Measurements from ENCODE around the gene MICAL3. TPM values are rescaled to one million over a fixed set of nuclear protein-coding genes. Genes with fewer than 3 reads are reported as not detected.
"Not testable (repeated sequence)": the region's sequence is repeated elsewhere in the genome, so short reads cannot be mapped to it uniquely, and the experiment has no call there.

Gene MICAL3
- total and polyA plus RNA-seq, 2 experiments from 2014 or later: 6.1 to 25.1 TPM

GRCh38 chr22:18023509-18024275 lies 669 bp downstream of the MICAL3 start:
- H2AFZ ChIP-seq: peak overlapping the region; percentile 96
- H3K4me3 ChIP-seq: peak overlapping the region; percentile 87
- H3K79me2 ChIP-seq (ENCODE audit: insufficient read depth): peaks cover 9% of the 10 kb centered on the region; the same call in 1 of the 2 replicates
- H3K9ac ChIP-seq: peak overlapping the region; percentile 81
- 0 to 1% methylated on average over 36 to 47 of the region's 47 CpGs for WGBS, 2 experiments (ENCODE audit: low coverage in 1 of 2, low lambda C conversion rate in 2 of 2, missing lambda C conversion rate in 2 of 2)
- H3K27me3 ChIP-seq (replicated peaks; ENCODE audit: insufficient read depth): no peaks in the 10 kb centered on the region
- peak overlapping the region; percentile 95 for H3K4me2 ChIP-seq (ENCODE audit: unreplicated experiment)
- H3K27ac ChIP-seq: peak overlapping the region; percentile 60
- H3K9me2 ChIP-seq (ENCODE audit: insufficient read depth): no peaks in the 10 kb centered on the region
- peaks cover 10% of the 10 kb centered on the region for H3K4me1 ChIP-seq (ENCODE audit: insufficient read depth)
- in situ Hi-C loops (cut with MboI): no loop called here
- H3K36me3 ChIP-seq (ENCODE audit: low read depth): no peaks in the 10 kb centered on the region
- H3K9me3 ChIP-seq (ENCODE audit: low read depth): no peaks in the 10 kb centered on the region
- peaks cover 10% of the 10 kb centered on the region; the same call in 1 of the 2 replicates for H3F3A ChIP-seq (ENCODE audit: insufficient read depth)
- H4K20me1 ChIP-seq (ENCODE audit: insufficient read depth): no peaks in the 10 kb centered on the region
- TF ChIP-seq EZH2 (IDR thresholded peaks at IDR 0.05; ENCODE audit: insufficient read depth, poor library complexity, severe bottlenecking) (no peak), EZH2phosphoT487 (IDR thresholded peaks at IDR 0.05; ENCODE audit: insufficient read depth, low read depth) (no peak)
- DNase-seq: peak; percentile 96

DNA sequence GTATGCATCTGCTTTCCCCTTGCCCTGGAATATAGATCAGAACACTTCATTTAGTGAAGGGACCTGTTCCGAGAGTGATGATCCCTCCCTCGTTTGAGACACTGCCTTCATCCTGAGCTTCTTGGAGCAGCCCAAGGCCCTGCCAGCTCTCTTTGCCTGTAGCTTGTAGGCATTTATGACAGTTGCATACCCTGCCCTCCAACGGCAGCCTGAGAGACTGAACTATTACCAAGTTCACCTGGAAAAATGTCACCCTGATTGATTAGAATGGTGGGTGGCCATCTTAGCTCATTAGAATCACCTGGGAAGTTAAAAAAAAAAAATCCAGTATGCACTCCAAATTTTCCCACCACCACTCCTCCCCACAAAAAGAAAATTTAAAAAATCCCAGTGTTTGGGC lies 1.5 kb downstream of the MICAL3 start:
- peak overlapping the region; percentile 81 for H3K9ac ChIP-seq
- H3K27ac ChIP-seq: peak overlapping the region; percentile 60
- WGBS, 2 experiments (ENCODE audit: low coverage in 1 of 2, low lambda C conversion rate in 2 of 2, missing lambda C conversion rate in 2 of 2): 58 to 64% methylated on average over 3 of the region's 3 CpGs

GRCh38 chr22:18021431-18021830 lies 2.9 kb downstream of the MICAL3 start:
- no peak for DNase-seq
- H3K4me1 ChIP-seq (ENCODE audit: insufficient read depth): peaks cover 10% of the 10 kb centered on the region
- no peak overlapping the region for H3K9ac ChIP-seq
- peaks cover 9% of the 10 kb centered on the region; the same call in 1 of the 2 replicates for H3K79me2 ChIP-seq (ENCODE audit: insufficient read depth)
- in situ Hi-C loops (cut with MboI): no loop called here
- H3K27ac ChIP-seq: no peak overlapping the region
- 100% methylated on average over 2 of the region's 2 CpGs for WGBS, 2 experiments (ENCODE audit: low coverage in 1 of 2, low lambda C conversion rate in 2 of 2, missing lambda C conversion rate in 2 of 2)
- H3K4me2 ChIP-seq (ENCODE audit: unreplicated experiment): no peak overlapping the region
- no peaks in the 10 kb centered on the region for H3K27me3 ChIP-seq (replicated peaks; ENCODE audit: insufficient read depth)
- H3K9me3 ChIP-seq (ENCODE audit: low read depth): no peaks in the 10 kb centered on the region
- no peak overlapping the region for H2AFZ ChIP-seq
- TF ChIP-seq EZH2 (IDR thresholded peaks at IDR 0.05; ENCODE audit: insufficient read depth, poor library complexity, severe bottlenecking) (no peak), EZH2phosphoT487 (IDR thresholded peaks at IDR 0.05; ENCODE audit: insufficient read depth, low read depth) (no peak)
- H3K36me3 ChIP-seq (ENCODE audit: low read depth): no peaks in the 10 kb centered on the region
- H4K20me1 ChIP-seq (ENCODE audit: insufficient read depth): no peaks in the 10 kb centered on the region
- no peak overlapping the region for H3K4me3 ChIP-seq
- peaks cover 10% of the 10 kb centered on the region; the same call in 1 of the 2 replicates for H3F3A ChIP-seq (ENCODE audit: insufficient read depth)
- H3K9me2 ChIP-seq (ENCODE audit: insufficient read depth): no peaks in the 10 kb centered on the region

More for the DNA sequence above, 1.5 kb downstream of the MICAL3 start:
- H3K4me2 ChIP-seq (ENCODE audit: unreplicated experiment): peak overlapping the region; percentile 95
- H3K9me3 ChIP-seq (ENCODE audit: low read depth): no peaks in the 10 kb centered on the region
- peak overlapping the region; percentile 96 for H2AFZ ChIP-seq
- H3F3A ChIP-seq (ENCODE audit: insufficient read depth): peaks cover 10% of the 10 kb centered on the region; the same call in 1 of the 2 replicates
- TF ChIP-seq EZH2 (IDR thresholded peaks at IDR 0.05; ENCODE audit: insufficient read depth, poor library complexity, severe bottlenecking): no peak
- no peak for TF ChIP-seq EZH2phosphoT487 (IDR thresholded peaks at IDR 0.05; ENCODE audit: insufficient read depth, low read depth)
- no peak for DNase-seq
- H3K36me3 ChIP-seq (ENCODE audit: low read depth): no peaks in the 10 kb centered on the region
- H4K20me1 ChIP-seq (ENCODE audit: insufficient read depth): no peaks in the 10 kb centered on the region
- in situ Hi-C loops (cut with MboI): no loop called here
- peaks cover 10% of the 10 kb centered on the region for H3K4me1 ChIP-seq (ENCODE audit: insufficient read depth)
- no peaks in the 10 kb centered on the region for H3K27me3 ChIP-seq (replicated peaks; ENCODE audit: insufficient read depth)
- H3K9me2 ChIP-seq (ENCODE audit: insufficient read depth): no peaks in the 10 kb centered on the region
- peak overlapping the region; percentile 87 for H3K4me3 ChIP-seq
- H3K79me2 ChIP-seq (ENCODE audit: insufficient read depth): peaks cover 9% of the 10 kb centered on the region; the same call in 1 of the 2 replicates

DNA sequence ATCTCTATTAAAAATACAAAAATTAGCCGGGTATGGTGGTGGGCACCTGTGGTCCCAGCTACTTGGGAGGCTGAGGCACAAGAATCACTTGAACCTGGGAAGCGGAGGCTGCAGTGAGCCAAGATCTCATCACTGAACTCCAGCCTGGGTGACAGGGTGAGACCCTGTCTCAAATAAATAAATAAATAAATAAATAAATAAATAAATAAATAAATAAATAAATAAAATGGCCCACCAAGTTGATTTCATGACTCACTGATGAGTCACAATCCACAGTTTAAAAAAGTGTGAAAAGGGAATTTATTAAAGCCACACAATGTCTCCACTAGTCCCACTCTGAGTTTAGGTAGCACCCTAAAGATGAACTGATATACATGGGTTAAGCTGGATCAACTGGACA lies 3.6 kb downstream of the MICAL3 start:
- H3K4me2 ChIP-seq (ENCODE audit: unreplicated experiment); H3K9ac ChIP-seq; H3K9me2 ChIP-seq (ENCODE audit: insufficient read depth); H3K36me3 ChIP-seq (ENCODE audit: low read depth); H3K9me3 ChIP-seq (ENCODE audit: low read depth); H3F3A ChIP-seq (ENCODE audit: insufficient read depth); H4K20me1 ChIP-seq (ENCODE audit: insufficient read depth); H2AFZ ChIP-seq; H3K4me3 ChIP-seq; in situ Hi-C loops (cut with MboI); H3K27ac ChIP-seq; H3K4me1 ChIP-seq (ENCODE audit: insufficient read depth); H3K27me3 ChIP-seq (replicated peaks; ENCODE audit: insufficient read depth); H3K79me2 ChIP-seq (ENCODE audit: insufficient read depth): not testable (repeated sequence)
- peak; percentile 38 for DNase-seq
- WGBS, 2 experiments (ENCODE audit: low coverage in 1 of 2, low lambda C conversion rate in 2 of 2, missing lambda C conversion rate in 2 of 2): 93 to 94% methylated on average over 2 of the region's 2 CpGs

All from GM23248 (cell line).